ENCODE results near the gene FARS2. TPM values are rescaled to one million over a fixed set of nuclear protein-coding genes. Genes with fewer than 3 reads are reported as not detected.

The FARS2 gene
- total RNA-seq, 2 experiments from 2014 or later = 15.7 to 18.5 TPM

GRCh38 chr6:5818959-5819358 is 557.6 kb downstream of the FARS2 start:
- ChIA-PET CTCF (interaction anchor here (1.5 kb wide), 1 partner anchor 348 kb away, joined by 3 read pairs; no protein-coding TSS in a partner anchor), POLR2A (no interaction called here)
- Mint-ChIP-seq H3K4me1 (ENCODE audit: low read depth) (peaks cover 4% of the 10 kb centered on the region), H3K27ac (no peak overlapping the region), H3K4me3 (no peak overlapping the region), H3K9me3 (no peaks in the 10 kb centered on the region), H3K36me3 (ENCODE audit: low read depth) (no peaks in the 10 kb centered on the region), H3K27me3 (no peaks in the 10 kb centered on the region)
- no peak for ATAC-seq
- no peak for TF ChIP-seq CTCF (IDR thresholded peaks at IDR 0.05)
- intact Hi-C loops (cut with micrococcal nuclease) = no loop called here
- DNase-seq = no peak

Other genes starting within 250 kb of the FARS2 start
- under 1 TPM; 0.14 to 0.16 TPM for gene PPP1R3G, start 176.2 kb upstream of the FARS2 start, total RNA-seq
- gene LYRM4, start 563 bp upstream of the FARS2 start, total RNA-seq = 10 to 100 TPM; 43.5 to 50.6 TPM

Measured in activated CD8-positive, alpha-beta T cell treated with anti-CD3 and anti-CD28 coated beads for 36 hours (primary cell).